GM18909 (cell line): Measurements from ENCODE around the gene MYORG.

Source experiments
- ATAC-seq: cut with Tn5 transposase; IDR thresholded peaks from one replicate; pipeline ENCODE4 v1.9.1; 2021; ENCODE audit warnings: mild to moderate bottlenecking; ENCODE audit not compliant: unreplicated experiment, poor library complexity

MYORG gene

GRCh38 chr9:34385561-34386230 lies 9.0 kb upstream of the MYORG start:
- no peak for ATAC-seq

- no peak for ATAC-seq
Measured at GRCh38 chr9:34384368-34385165, 7.9 kb upstream of the MYORG start.

- no peak for ATAC-seq
Measured at GRCh38 chr9:34383904-34384303, 7.2 kb upstream of the MYORG start.

- no peak for ATAC-seq
Measured at GRCh38 chr9:34382879-34383278, 6.2 kb upstream of the MYORG start.

GRCh38 chr9:34382054-34382453 lies 5.4 kb upstream of the MYORG start:
- no peak for ATAC-seq

GRCh38 chr9:34381323-34381722 lies 4.6 kb upstream of the MYORG start:
- no peak for ATAC-seq

GRCh38 chr9:34380511-34381315 lies 4.0 kb upstream of the MYORG start:
- peak; percentile 36 for ATAC-seq

GRCh38 chr9:34380034-34380510 lies 3.4 kb upstream of the MYORG start:
- no peak for ATAC-seq

GRCh38 chr9:34379334-34380033 lies 2.8 kb upstream of the MYORG start:
- ATAC-seq: peak; percentile 30

- ATAC-seq: no peak
Measured at GRCh38 chr9:34378376-34379060, 1.8 kb upstream of the MYORG start.

- no peak for ATAC-seq
Measured at GRCh38 chr9:34377404-34377746, 677 bp upstream of the MYORG start.

- ATAC-seq: peak; percentile 29
Measured at GRCh38 chr9:34375901-34376595, 650 bp downstream of the MYORG start.

GRCh38 chr9:34374905-34375552 lies 1.7 kb downstream of the MYORG start:
- no peak for ATAC-seq

- no peak for ATAC-seq
Measured at GRCh38 chr9:34374339-34374738, 2.4 kb downstream of the MYORG start.

GRCh38 chr9:34373749-34374148 lies 2.9 kb downstream of the MYORG start:
- no peak for ATAC-seq

- no peak for ATAC-seq
Measured at GRCh38 chr9:34372467-34373011, 4.2 kb downstream of the MYORG start.

GRCh38 chr9:34371886-34372466 lies 4.7 kb downstream of the MYORG start:
- no peak for ATAC-seq
